ENCODE data around the gene MOB3C. TPM values are rescaled to one million over a fixed set of nuclear protein-coding genes. Genes with fewer than 3 reads are reported as not detected.

Gene MOB3C
- total RNA-seq, 1 donor from 2014 or later: 1.1 TPM

- TF ChIP-seq EZH2 (IDR thresholded peaks at IDR 0.05): no peak
- H3K4me3 ChIP-seq: no peak overlapping the region
- no peaks in the 10 kb centered on the region for H4K20me1 ChIP-seq (ENCODE audit: low read depth)
- H3K27me3 Mint-ChIP-seq (ENCODE audit: insufficient read depth, low read depth): peaks cover 12% of the 10 kb centered on the region
- H3K4me2 ChIP-seq: no peak overlapping the region
- H3K4me1 Mint-ChIP-seq: peaks cover 15% of the 10 kb centered on the region
- peaks cover 2% of the 10 kb centered on the region for H3K27me3 ChIP-seq
- no peak for DNase-seq (ENCODE audit: low spot score)
- H3K4me3 Mint-ChIP-seq: no peak overlapping the region
- peaks cover 27% of the 10 kb centered on the region for H3F3A ChIP-seq (ENCODE audit: low read depth)
- H3K9me3 ChIP-seq (ENCODE audit: low read depth): no peaks in the 10 kb centered on the region
- H3K4me1 ChIP-seq: peaks cover 25% of the 10 kb centered on the region
- no peak overlapping the region for H2AFZ ChIP-seq (replicated peaks)
- no peaks in the 10 kb centered on the region for H3K36me3 ChIP-seq
- no peak overlapping the region for H3K27ac ChIP-seq
- no peak overlapping the region for H3K9ac ChIP-seq
- H3K36me3 Mint-ChIP-seq: peaks cover 2% of the 10 kb centered on the region
- H3K27ac Mint-ChIP-seq: no peak overlapping the region
- H3K9me3 Mint-ChIP-seq: no peaks in the 10 kb centered on the region
- no peaks in the 10 kb centered on the region for H3K79me2 ChIP-seq (ENCODE audit: low read depth)
Observed at GRCh38 chr1:46611691-46612221, 4.9 kb downstream of the MOB3C start.

- Histone ChIP-seq H3K4me2 (no peak overlapping the region), H2AFZ (replicated peaks) (no peak overlapping the region), H3K27ac (no peak overlapping the region), H4K20me1 (ENCODE audit: low read depth) (no peaks in the 10 kb centered on the region), H3K9ac (no peak overlapping the region), H3K4me3 (no peak overlapping the region), H3K36me3 (no peaks in the 10 kb centered on the region), H3K9me3 (ENCODE audit: low read depth) (no peaks in the 10 kb centered on the region), H3K27me3 (no peaks in the 10 kb centered on the region), H3K79me2 (ENCODE audit: low read depth) (no peaks in the 10 kb centered on the region), H3F3A (ENCODE audit: low read depth) (peaks cover 13% of the 10 kb centered on the region), H3K4me1 (peaks cover 13% of the 10 kb centered on the region)
- DNase-seq (ENCODE audit: low spot score): no peak
- Mint-ChIP-seq H3K4me1 (peaks cover 19% of the 10 kb centered on the region), H3K36me3 (peaks cover 2% of the 10 kb centered on the region), H3K9me3 (no peaks in the 10 kb centered on the region), H3K27ac (peak overlapping the region; percentile 28), H3K4me3 (no peak overlapping the region), H3K27me3 (ENCODE audit: insufficient read depth, low read depth) (peaks cover 16% of the 10 kb centered on the region)
- no peak for TF ChIP-seq CTCF (IDR thresholded peaks at IDR 0.05)
- TF ChIP-seq EZH2phosphoT487 (IDR thresholded peaks at IDR 0.05): no peak
- TF ChIP-seq EZH2 (IDR thresholded peaks at IDR 0.05): no peak
Observed at GRCh38 chr1:46607345-46608130, 9.1 kb downstream of the MOB3C start.

- no peak overlapping the region for H3K9ac ChIP-seq
- H3K36me3 ChIP-seq: no peaks in the 10 kb centered on the region
- H3F3A ChIP-seq (ENCODE audit: low read depth): peaks cover 13% of the 10 kb centered on the region
- no peak overlapping the region for H3K27ac ChIP-seq
- DNase-seq (ENCODE audit: low spot score): no peak
- Mint-ChIP-seq H3K4me3 (no peak overlapping the region), H3K36me3 (peaks cover under 1% of the 10 kb centered on the region), H3K27ac (peak overlapping the region; percentile 52), H3K9me3 (no peaks in the 10 kb centered on the region), H3K27me3 (ENCODE audit: insufficient read depth, low read depth) (peaks cover 21% of the 10 kb centered on the region), H3K4me1 (peaks cover 19% of the 10 kb centered on the region)
- no peaks in the 10 kb centered on the region for H4K20me1 ChIP-seq (ENCODE audit: low read depth)
- TF ChIP-seq CTCF (IDR thresholded peaks at IDR 0.05) (no peak), EZH2 (IDR thresholded peaks at IDR 0.05) (no peak), EZH2phosphoT487 (IDR thresholded peaks at IDR 0.05) (no peak)
- H2AFZ ChIP-seq (replicated peaks): no peak overlapping the region
- H3K4me1 ChIP-seq: peaks cover 13% of the 10 kb centered on the region
- H3K9me3 ChIP-seq (ENCODE audit: low read depth): no peaks in the 10 kb centered on the region
- no peak overlapping the region for H3K4me3 ChIP-seq
- H3K27me3 ChIP-seq: no peaks in the 10 kb centered on the region
- H3K79me2 ChIP-seq (ENCODE audit: low read depth): no peaks in the 10 kb centered on the region
- no peak overlapping the region for H3K4me2 ChIP-seq
Observed at GRCh38 chr1:46606255-46606965, 10.2 kb downstream of the MOB3C start.

Data from neural progenitor cell (in vitro differentiated cells).